ENCODE data around the gene KIF1C. TPM values are rescaled to one million over a fixed set of nuclear protein-coding genes. Genes with fewer than 3 reads are reported as not detected.
A peak's percentile ranks its signal among the peaks of the same experiment; 100 is the strongest.

The KIF1C gene
- 234 TPM for total RNA-seq

- DNase-seq (ENCODE audit: low spot score), result peak; percentile 94
These were observed at the start of gene KIF1C, which contains the start of gene INCA1 for GRCh38 chr17:4997302-4998026. TSS of gene KIF1C (plus strand) at chr17:4997950. CDS start at chr17:5000247, 2,297 bp downstream. TSS of gene INCA1 (minus strand) at chr17:4997522. CDS start at chr17:4994437, 3,085 bp downstream.

- DNase-seq (ENCODE audit: low spot score), result peak; percentile 94
These were observed 49.4 kb upstream of the KIF1C start, which contains the start of gene PFN1 for GRCh38 chr17:4948166-4948930. TSS of gene PFN1 (minus strand) at chr17:4948530. CDS start at chr17:4948394, 136 bp downstream.

DNA sequence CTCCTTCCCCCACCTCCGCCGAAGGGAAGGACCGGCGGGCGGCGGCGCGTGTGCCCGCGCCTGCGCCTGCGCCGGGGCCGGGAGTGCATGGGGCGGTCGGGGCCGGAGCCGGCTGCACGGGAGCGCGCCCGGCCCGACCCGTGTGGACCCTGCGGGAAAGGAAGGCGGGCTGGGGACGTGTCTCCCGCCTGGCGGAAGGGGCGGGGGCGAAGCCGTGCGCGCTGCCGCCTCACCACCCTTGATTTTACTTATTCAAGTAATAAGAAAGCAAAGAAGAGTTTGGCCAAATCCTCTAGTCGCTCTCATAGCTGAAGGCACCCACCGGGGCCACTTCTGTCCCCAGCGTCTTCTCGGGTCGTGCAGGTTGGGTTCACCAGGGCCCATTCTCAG is 48.8 kb upstream of the KIF1C start:
- DNase-seq (ENCODE audit: low spot score), result peak; percentile 81

GRCh38 chr17:4949321-4950074 is 48.3 kb upstream of the KIF1C start:
- DNase-seq (ENCODE audit: low spot score), result peak; percentile 53

DNA sequence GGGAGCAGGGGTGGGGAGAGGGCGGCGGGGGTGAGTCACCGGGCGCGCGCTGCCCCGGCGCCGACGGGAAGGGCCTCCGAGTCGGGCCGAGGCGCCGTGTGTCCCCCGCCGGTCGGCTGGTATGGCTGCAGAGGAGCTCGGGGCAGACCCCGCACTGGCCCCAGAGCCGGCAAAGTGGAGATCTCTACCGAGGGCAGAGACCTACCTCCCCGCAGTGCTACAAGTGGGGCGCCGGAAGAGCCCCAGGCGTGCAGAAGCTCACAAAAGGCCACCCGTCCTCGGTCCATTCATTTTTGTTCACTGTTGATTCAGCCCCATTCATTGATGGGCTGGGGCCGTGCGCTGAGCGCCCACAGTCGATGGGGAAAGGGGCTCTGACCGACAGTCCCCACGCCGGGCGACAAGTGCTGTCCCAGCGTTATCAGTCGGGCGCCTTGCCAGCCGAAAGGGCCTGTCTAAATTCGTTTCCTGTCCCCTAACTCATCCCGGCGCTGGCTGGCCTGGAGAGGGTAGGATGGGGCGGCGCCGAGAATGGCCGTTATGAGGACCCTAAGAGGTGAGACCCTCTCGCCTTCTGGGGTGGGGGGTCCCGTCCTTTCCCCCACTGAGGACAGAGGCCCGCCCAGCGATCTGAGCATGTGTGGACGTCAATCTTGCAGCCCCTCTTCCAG is 47.5 kb upstream of the KIF1C start:
- peak; percentile 37 for DNase-seq (ENCODE audit: low spot score)

DNA sequence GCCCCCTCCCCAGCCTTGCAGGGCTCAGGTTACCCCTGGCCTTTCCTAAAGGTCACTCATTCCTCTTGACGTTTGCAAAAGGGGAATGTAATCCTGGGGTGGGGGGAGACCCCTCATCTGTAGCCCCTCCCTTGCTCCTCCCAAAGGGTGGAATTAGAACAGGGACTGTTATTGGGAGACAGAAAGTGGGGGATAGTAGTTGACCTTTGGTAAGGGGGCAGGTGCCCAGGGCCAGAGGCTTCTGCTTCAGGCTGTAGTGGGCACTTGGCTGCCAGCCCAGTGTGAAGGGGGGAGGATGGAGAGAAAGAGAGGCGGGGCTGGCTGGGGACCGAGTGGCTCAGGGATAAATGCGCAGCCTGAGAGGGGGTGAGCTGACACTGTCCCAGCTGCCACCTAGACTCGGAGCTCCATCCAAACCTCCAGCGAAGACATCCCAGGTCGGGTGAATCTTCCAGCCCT is 47.0 kb upstream of the KIF1C start, which contains the start of gene ENO3:
TSS of gene ENO3 (plus strand) at position 374 of the 459 bp plus-strand sequence. CDS start 711 bp downstream, outside the sequence.
- DNase-seq (ENCODE audit: low spot score), result no peak

DNA sequence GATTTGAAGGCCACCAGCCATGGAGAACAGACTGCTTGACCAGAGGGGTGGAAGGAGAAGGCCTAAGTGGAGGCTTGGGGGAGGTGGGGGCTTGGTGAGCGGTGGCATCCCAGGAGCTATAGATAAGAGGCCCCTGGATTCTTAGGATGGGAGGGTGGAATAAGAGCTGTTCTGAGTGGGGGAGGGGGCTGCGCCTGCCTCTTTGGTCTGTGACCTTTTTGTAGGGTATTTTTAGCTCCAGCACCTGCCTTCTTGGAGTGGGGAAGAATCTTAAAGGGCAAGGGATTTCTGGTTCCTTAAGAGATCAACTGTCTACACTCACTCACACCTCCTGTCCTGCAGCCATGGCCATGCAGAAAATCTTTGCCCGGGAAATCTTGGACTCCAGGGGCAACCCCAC is 46.3 kb upstream of the KIF1C start:
- no peak for DNase-seq (ENCODE audit: low spot score)

DNA sequence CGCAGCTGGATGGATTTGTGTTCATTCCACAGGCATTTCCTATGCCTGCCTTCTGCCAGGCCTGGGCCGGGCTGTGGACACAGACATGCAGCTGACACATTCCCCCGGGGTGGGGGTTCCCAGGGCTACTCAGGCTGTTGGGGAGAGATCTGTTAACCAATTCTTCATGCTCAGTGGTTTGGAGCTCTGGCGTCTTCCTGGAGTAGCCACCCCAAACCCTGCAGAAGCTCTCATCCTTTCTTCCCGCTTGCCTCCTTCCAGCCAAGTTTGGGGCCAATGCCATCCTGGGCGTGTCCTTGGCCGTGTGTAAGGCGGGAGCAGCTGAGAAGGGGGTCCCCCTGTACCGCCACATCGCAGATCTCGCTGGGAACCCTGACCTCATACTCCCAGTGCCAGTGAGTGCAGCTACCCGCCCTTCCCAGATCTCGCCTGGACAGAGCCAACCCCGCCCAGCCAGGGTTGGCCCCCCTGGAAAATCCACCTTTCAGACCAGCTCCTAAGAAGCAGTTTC is 44.2 kb upstream of the KIF1C start:
- DNase-seq (ENCODE audit: low spot score), result no peak

GRCh38 chr17:4955091-4955490 is 42.7 kb upstream of the KIF1C start:
- no peak for DNase-seq (ENCODE audit: low spot score)

DNA sequence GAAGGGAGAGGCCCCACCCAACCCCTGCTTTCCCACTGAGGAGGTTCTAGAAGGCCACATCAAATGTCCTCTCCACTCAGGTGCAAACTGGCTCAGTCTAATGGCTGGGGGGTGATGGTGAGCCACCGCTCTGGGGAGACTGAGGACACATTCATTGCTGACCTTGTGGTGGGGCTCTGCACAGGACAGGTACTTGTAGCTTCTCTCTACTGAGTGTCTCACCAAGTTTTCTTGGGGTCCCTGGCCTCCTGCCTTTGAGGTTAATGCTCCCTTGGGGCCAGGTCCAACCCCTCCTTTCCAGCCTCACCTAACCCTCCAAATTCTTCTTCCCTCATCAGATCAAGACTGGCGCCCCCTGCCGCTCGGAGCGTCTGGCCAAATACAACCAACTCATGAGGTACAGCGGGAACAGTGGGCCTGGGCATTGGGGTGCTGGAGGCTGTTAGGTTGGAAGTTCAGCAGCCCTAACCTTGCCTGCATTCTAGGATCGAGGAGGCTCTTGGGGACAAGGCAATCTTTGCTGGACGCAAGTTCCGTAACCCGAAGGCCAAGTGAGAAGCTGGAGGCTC is 41.2 kb upstream of the KIF1C start:
- no peak for DNase-seq (ENCODE audit: low spot score)

DNA sequence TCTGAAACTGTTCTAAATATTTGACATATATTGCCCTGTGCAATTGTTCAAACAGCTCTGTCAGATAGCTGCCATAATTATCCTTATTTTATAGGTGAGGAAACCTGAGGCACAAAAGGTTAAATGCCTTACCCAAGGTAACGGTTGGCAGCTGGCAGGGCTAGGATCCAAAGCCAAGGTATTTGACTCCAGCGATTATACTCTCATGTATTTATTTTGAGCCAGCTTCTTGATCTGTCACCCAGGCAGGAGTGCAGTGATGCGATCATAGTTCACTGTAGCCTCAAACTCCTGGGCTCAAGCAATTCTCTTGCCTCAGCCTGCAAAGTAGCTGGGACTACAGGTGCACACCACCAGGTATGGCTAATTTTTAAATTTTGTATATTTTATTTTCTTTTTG is 39.6 kb upstream of the KIF1C start:
- no peak for DNase-seq (ENCODE audit: low spot score)

DNA sequence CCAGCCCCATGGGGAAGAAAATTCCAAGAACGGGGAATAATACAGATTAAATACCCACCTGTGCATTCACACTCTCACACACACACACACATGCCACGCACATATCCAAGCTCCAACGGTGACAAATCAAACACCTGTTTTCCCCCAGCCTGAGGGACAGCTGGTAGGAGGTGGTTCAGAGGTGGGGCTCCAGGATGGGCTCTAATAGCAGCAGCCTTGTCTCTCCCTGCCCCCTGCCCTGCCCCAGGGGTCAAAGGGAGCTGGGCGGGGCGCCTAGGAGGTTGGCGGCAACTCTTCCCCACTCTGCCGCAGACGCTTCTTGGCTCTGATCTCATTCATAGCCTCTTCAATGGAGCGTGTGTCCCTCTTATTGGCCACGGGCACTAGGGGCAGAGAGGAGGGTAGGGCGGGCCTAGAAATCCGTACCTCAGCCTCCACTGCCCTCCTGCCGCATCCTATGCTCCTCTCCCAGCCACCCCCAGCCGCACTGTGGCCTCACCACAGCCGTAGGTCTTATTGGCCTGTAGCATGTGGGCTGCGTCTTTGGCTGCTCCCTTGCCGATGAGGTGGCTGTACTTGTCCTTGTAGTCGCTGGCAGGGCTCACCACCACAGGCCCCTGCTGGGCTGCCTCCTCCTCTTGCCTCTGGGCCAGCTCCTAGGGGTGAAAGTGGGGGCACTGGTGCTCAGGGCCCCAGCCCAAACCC is 38.3 kb upstream of the KIF1C start:
- no peak for DNase-seq (ENCODE audit: low spot score)

- DNase-seq (ENCODE audit: low spot score), result no peak
These were observed 37.3 kb upstream of the KIF1C start for GRCh38 chr17:4960279-4960922.

- no peak for DNase-seq (ENCODE audit: low spot score)
These were observed 32.3 kb upstream of the KIF1C start for GRCh38 chr17:4965311-4965986.

DNA sequence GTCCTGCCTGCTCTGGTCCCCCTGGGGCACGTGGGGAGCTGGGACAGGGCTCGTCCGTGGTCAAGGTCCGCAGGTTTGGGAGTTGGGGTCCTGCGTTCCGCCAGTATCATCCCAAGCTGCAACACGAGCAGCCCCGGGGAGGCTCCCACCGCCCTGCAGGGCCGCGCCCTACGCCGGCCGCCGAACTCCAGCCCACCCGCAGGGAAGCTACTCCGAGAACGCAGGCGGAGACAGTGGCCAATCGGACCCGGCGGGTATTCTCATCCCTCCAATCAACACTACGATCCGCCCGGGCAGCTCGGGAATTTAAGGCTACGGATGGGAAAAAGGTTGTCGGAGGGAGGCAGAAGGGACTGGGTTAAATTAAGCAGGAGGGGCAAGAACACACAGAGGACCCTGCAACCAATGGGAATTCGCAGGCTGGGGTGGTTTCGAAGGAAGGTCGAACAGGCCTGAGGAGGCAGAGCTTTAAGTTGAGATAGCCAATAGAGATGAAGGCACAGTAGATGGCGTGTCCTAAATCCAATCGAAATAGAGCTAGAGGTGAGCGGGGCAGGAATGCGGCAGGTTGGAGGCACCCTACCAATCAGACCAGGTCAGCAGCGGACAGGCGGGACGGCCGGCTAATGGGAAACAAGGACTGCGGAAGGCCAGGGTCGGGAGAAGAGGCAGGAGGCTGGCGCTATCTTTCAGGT is 30.8 kb upstream of the KIF1C start:
- peak; percentile 99 for DNase-seq (ENCODE audit: low spot score)

- DNase-seq (ENCODE audit: low spot score), result peak; percentile 96
These were observed 29.9 kb upstream of the KIF1C start, which contains the start of gene SPAG7 for GRCh38 chr17:4967539-4968485. TSS of gene SPAG7 (minus strand) at chr17:4967817. CDS start at chr17:4967804, 13 bp downstream.

DNA sequence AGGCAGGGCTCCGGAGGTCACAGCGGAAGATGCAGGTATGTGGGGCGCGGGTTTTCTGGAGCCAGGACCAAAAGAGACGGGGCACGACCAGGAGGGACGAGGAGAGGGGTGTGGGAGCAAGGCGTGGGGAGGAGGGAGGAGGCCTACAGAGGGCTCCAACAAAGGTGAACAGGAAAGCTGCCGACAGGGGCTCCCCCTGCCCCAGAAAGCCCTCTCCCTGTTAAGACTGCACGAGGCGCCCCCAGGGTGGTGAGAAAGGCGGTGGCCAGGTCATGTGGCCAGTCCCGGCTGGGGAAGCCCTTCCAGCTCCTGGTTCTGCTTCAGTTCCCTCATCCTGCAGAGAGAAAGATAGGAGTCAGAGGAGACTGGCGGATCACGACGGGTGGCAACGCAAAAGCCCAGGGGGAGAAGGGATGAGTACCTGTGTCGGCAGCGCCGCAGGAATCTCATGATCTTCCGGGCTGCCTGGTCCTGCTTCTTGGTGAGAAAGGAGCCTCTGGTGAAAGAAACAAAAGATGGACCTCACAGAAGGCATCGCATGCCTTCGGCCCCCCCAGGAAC is 29.2 kb upstream of the KIF1C start:
- no peak for DNase-seq (ENCODE audit: low spot score)
